WTC11 (cell line): ENCODE measurements around the gene NOTCH2. TPM values are rescaled to one million over a fixed set of nuclear protein-coding genes. Genes with fewer than 3 reads are reported as not detected.

ENCODE experiments used
- ATAC-seq: fragments of 200-7000 bp; cut with Tn5 transposase; 2 replicates; pipeline ENCODE4 v1.10.0; 2021; ENCODE audit warnings: mild to moderate bottlenecking, moderate library complexity
- CTCF ChIA-PET: fragments of 300-600 bp; sonication (Branson Sonifier 250); formaldehyde crosslinking; loops from one replicate; lab custom pipeline; 2021; ENCODE audit warnings: antibody characterized with exemption; lab: Charles Lee
- POLR2A ChIA-PET: fragments of 350-600 bp; sonication (Branson Sonifier 250); formaldehyde crosslinking; loops from one replicate; lab custom pipeline; 2021; ENCODE audit warnings: antibody characterized with exemption; lab: Charles Lee
- DNase-seq: peaks from one replicate; pipeline ENCODE4 v3.0.0; 2021; ENCODE audit warnings: low spot score
- H3K27ac Mint-ChIP-seq: 2 replicates; pipeline ENCODE4 v1.8.0; 2021; ENCODE audit warnings: mixed read lengths
- H3K27me3 Mint-ChIP-seq: 2 replicates; pipeline ENCODE4 v1.8.0; 2021; ENCODE audit warnings: low read depth, mild to moderate bottlenecking, moderate library complexity, mixed read lengths
- H3K36me3 Mint-ChIP-seq: 2 replicates; pipeline ENCODE4 v1.8.0; 2021; ENCODE audit warnings: mixed read lengths
- H3K4me1 Mint-ChIP-seq: 2 replicates; pipeline ENCODE4 v1.8.0; 2022; ENCODE audit warnings: mixed read lengths
- H3K4me3 Mint-ChIP-seq: 2 replicates; pipeline ENCODE4 v1.8.0; 2021; ENCODE audit warnings: mild to moderate bottlenecking, moderate library complexity, mixed read lengths
- H3K9me3 Mint-ChIP-seq: 2 replicates; pipeline ENCODE4 v1.8.0; 2021; ENCODE audit warnings: mixed read lengths
- AFF4 ChIP-seq: sonication (generic); formaldehyde crosslinking; IDR thresholded peaks from 2 replicates; pipeline ENCODE4 v1.8.1; 2023; ENCODE audit warnings: mild to moderate bottlenecking, missing genetic modification reagents, borderline replicate concordance
- ARID4B ChIP-seq: sonication (generic); formaldehyde crosslinking; IDR thresholded peaks from 2 replicates; pipeline ENCODE4 v1.8.0; 2023; ENCODE audit warnings: missing genetic modification reagents, mild to moderate bottlenecking, borderline replicate concordance
- ATF6 ChIP-seq: sonication (generic); formaldehyde crosslinking; IDR thresholded peaks from 2 replicates; pipeline ENCODE4 v1.8.1; 2023; ENCODE audit warnings: mild to moderate bottlenecking, missing genetic modification reagents
- ELF4 ChIP-seq: sonication (generic); formaldehyde crosslinking; IDR thresholded peaks from 2 replicates; pipeline ENCODE4 v1.8.1; 2022; ENCODE audit warnings: low read depth, mild to moderate bottlenecking, moderate library complexity, missing genetic modification reagents
- EMX1 ChIP-seq: fragments of 250-450 bp; sonication (Bioruptor Pico); IDR thresholded peaks from 2 replicates; pipeline ENCODE4 v1.8.0; 2021; ENCODE audit warnings: mild to moderate bottlenecking
- FOXJ3 ChIP-seq: sonication (generic); formaldehyde crosslinking; IDR thresholded peaks from 2 replicates; pipeline ENCODE4 v1.9.0; 2021; ENCODE audit warnings: missing genetic modification reagents, mild to moderate bottlenecking, borderline replicate concordance
- GABPB1 ChIP-seq: sonication (generic); formaldehyde crosslinking; IDR thresholded peaks from 2 replicates; pipeline ENCODE4 v1.8.1; 2023; ENCODE audit warnings: mild to moderate bottlenecking, missing genetic modification reagents
- KAT7 ChIP-seq: sonication (generic); formaldehyde crosslinking; IDR thresholded peaks from 2 replicates; pipeline ENCODE4 v1.8.1; 2023; ENCODE audit warnings: missing genetic modification reagents, mild to moderate bottlenecking, borderline replicate concordance
- MAX ChIP-seq: sonication (generic); formaldehyde crosslinking; IDR thresholded peaks from 2 replicates; pipeline ENCODE4 v1.8.0; 2022; ENCODE audit warnings: mild to moderate bottlenecking, missing genetic modification reagents
- NFE2L1 ChIP-seq: sonication (generic); formaldehyde crosslinking; IDR thresholded peaks from 2 replicates; pipeline ENCODE4 v1.8.1; 2023; ENCODE audit warnings: missing genetic modification reagents
- NR1H2 ChIP-seq: sonication (generic); formaldehyde crosslinking; IDR thresholded peaks from 2 replicates; pipeline ENCODE4 v1.9.0; 2021; ENCODE audit warnings: mild to moderate bottlenecking, moderate library complexity, missing genetic modification reagents
- NR3C1 ChIP-seq: sonication (generic); formaldehyde crosslinking; conservative IDR thresholded peaks from 2 replicates; pipeline ENCODE4 v1.8.1; 2023; ENCODE audit warnings: low read depth, mild to moderate bottlenecking, missing genetic modification reagents
- STAT6 ChIP-seq: sonication (generic); formaldehyde crosslinking; conservative IDR thresholded peaks from 2 replicates; pipeline ENCODE4 v1.8.1; 2023; ENCODE audit warnings: mild to moderate bottlenecking, low read depth, missing genetic modification reagents, moderate library complexity
- TP53 ChIP-seq: sonication (generic); formaldehyde crosslinking; IDR thresholded peaks from 2 replicates; pipeline ENCODE4 v1.8.1; 2023; ENCODE audit warnings: mild to moderate bottlenecking, missing genetic modification reagents
- ZNF232 ChIP-seq: sonication (generic); formaldehyde crosslinking; IDR thresholded peaks from 2 replicates; pipeline ENCODE4 v1.8.0; 2022; ENCODE audit warnings: mild to moderate bottlenecking, missing genetic modification reagents
- ZNF416 ChIP-seq: fragments of 250-450 bp; sonication (Bioruptor Pico); IDR thresholded peaks from 2 replicates; pipeline ENCODE4 v1.9.0; 2021; ENCODE audit warnings: mild to moderate bottlenecking, inconsistent platforms
- total RNA-seq: library from RNA; stranded (reverse); gene quantifications from 3 replicates; pipeline ENCODE4 v1.2.3, GENCODE V29; 2021

Gene NOTCH2
- total RNA-seq, 1 experiment from 2014 or later = 60.9 TPM

- TF ChIP-seq AFF4 (CRISPR knock-in tag) (no peak), GABPB1 (CRISPR knock-in tag) (no peak), EMX1 (CRISPR knock-in tag) (no peak)
These were observed 203.8 kb downstream of the NOTCH2 start (continued) for GRCh38 chr1:119865627-119866026.

GRCh38 chr1:119862276-119862675, 207.2 kb downstream of the NOTCH2 start:
- no peaks in the 10 kb centered on the region; the same call in 1 of the 2 replicates for H3K27me3 Mint-ChIP-seq
- H3K4me3 Mint-ChIP-seq = no peak overlapping the region
- no peaks in the 10 kb centered on the region for H3K36me3 Mint-ChIP-seq
- TF ChIP-seq FOXJ3 (CRISPR knock-in tag) (no peak), STAT6 (no peak), ZNF232 (no peak), NR1H2 (CRISPR knock-in tag) (no peak), ELF4 (CRISPR knock-in tag) (no peak), KAT7 (CRISPR knock-in tag) (no peak), ATF6 (no peak), ARID4B (no peak), NFE2L1 (no peak), MAX (CRISPR knock-in tag) (no peak), TP53 (no peak), ZNF416 (no peak), NR3C1 (CRISPR knock-in tag) (no peak)
- no peak for ATAC-seq
- no peaks in the 10 kb centered on the region for H3K9me3 Mint-ChIP-seq
- no peak overlapping the region for H3K27ac Mint-ChIP-seq
- POLR2A ChIA-PET = no interaction called here
- DNase-seq = no peak
- no peaks in the 10 kb centered on the region for H3K4me1 Mint-ChIP-seq
- CTCF ChIA-PET = no interaction called here

Other genes starting within 250 kb of the NOTCH2 start
- not detected in 3 replicates for gene ADAM30, start 173.1 kb downstream of the NOTCH2 start, total RNA-seq
- 9.5 to 11.5 TPM (median 9.9 TPM) in 3 replicates for gene SEC22B, start 106.9 kb upstream of the NOTCH2 start, total RNA-seq